Ascending aorta (tissue), 2 donors: Measurements from ENCODE around the gene SCYGR2. TPM values are rescaled to one million over a fixed set of nuclear protein-coding genes. Genes with fewer than 3 reads are reported as not detected.

ENCODE experiments used
- DNase-seq, 2 donors: peaks; one replicate each; pipeline ENCODE4 v3.0.0-alpha.2; 2019; ENCODE audit warnings: low spot score in 2 of 2
- H3K27ac ChIP-seq, 2 donors: fragments of 200-600 bp; sonication (generic); one replicate each; pipeline ENCODE4 v1.5.1; 2016 to 2017; ENCODE audit warnings: mild to moderate bottlenecking in 1 of 2
- H3K27me3 ChIP-seq: fragments of 200-600 bp; sonication (generic); one replicate; pipeline ENCODE4 v1.5.1; 2017
- H3K36me3 ChIP-seq, 2 donors: fragments of 200-600 bp; sonication (generic); one replicate each; pipeline ENCODE4 v1.5.1; 2016
- H3K4me1 ChIP-seq, 2 donors: fragments of 200-600 bp; sonication (generic); one replicate each; pipeline ENCODE4 v1.5.1; 2016 to 2017; ENCODE audit warnings: mild to moderate bottlenecking in 1 of 2
- H3K4me3 ChIP-seq, 2 donors: fragments of 200-600 bp; sonication (generic); one replicate each; pipeline ENCODE4 v1.5.1; 2016 to 2017; ENCODE audit warnings: mild to moderate bottlenecking in 1 of 2
- H3K9me3 ChIP-seq, 2 donors: fragments of 200-600 bp; sonication (generic); one replicate each; pipeline ENCODE4 v1.5.1; 2016
- intact Hi-C: fragments of 100-400 bp; cut with DNase I; formaldehyde crosslinking; loops from one replicate; pipeline ENCODE4 v1.15.1; 2023
- total RNA-seq: library from RNA; depleted of rRNA; stranded (reverse); fragments of >200 nt; gene quantifications from one replicate; pipeline ENCODE4 v1.1.0, GENCODE V29; 2016
- TF ChIP-seq, protein P1 (sequence below), 3 experiments: fragments of 200-600 bp in 2 of 3; fragments of 450-650 bp in 1 of 3; sonication (generic) in 2 of 3; IDR thresholded peaks; one replicate each; pipeline ENCODE4 v1.5.1; 2016 to 2019; ENCODE audit warnings: antibody characterized with exemption in 3 of 3, mild to moderate bottlenecking in 1 of 3, moderate library complexity in 1 of 3

Gene SCYGR2
- total RNA-seq, 1 donor from 2014 or later, result not detected

DNA sequence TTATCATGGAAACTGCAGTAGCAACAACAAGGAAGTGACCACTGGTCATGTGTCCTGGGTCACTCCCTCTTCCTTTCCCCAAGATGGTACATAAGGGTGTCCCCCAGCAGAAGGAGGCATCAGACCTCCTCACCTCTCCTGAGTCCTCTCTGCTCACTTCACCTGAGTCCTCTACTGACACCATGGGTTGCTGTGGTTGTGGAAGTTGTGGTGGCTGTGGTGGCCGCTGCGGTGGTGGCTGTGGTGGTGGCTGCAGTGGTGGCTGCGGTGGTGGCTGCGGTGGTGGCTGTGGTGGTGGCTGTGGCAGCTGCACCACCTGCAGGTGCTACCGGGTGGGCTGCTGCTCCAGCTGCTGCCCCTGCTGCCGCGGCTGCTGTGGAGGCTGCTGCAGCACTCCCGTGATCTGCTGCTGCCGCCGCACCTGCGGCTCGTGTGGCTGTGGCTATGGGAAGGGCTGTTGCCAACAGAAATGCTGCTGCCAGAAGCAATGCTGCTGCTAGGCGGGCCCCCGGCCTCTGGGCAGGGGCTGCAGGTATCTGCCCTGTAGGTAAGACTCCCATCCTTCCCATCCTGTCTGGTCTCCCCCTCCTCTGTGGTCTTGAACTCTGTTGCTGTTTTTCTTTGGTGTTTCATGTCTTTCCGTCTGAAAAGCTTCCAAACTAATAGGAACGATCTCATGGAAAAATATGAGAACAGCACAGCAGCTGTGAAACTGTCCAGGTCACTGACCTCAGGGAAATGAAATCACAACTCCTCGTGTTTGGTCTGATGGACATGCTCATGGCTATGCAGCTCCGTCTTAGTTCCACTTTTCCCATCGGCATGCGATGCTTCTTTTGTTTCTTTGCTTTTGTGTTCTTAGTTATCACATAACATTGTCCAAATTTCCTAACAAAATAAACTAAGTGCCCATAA lies 18.9 kb downstream of the SCYGR2 start, which contains the start of gene SCYGR4:
SCYGR4 (plus strand) TSS at position 183 of the 915 bp plus-strand sequence; CDS start at position 183, 0 bp downstream.
- no peaks in the 10 kb centered on the region for H3K4me1 ChIP-seq
- no peaks in the 10 kb centered on the region for H3K27me3 ChIP-seq
- TF ChIP-seq, protein P1, sequence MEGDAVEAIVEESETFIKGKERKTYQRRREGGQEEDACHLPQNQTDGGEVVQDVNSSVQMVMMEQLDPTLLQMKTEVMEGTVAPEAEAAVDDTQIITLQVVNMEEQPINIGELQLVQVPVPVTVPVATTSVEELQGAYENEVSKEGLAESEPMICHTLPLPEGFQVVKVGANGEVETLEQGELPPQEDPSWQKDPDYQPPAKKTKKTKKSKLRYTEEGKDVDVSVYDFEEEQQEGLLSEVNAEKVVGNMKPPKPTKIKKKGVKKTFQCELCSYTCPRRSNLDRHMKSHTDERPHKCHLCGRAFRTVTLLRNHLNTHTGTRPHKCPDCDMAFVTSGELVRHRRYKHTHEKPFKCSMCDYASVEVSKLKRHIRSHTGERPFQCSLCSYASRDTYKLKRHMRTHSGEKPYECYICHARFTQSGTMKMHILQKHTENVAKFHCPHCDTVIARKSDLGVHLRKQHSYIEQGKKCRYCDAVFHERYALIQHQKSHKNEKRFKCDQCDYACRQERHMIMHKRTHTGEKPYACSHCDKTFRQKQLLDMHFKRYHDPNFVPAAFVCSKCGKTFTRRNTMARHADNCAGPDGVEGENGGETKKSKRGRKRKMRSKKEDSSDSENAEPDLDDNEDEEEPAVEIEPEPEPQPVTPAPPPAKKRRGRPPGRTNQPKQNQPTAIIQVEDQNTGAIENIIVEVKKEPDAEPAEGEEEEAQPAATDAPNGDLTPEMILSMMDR (IDR thresholded peaks at IDR 0.05), result no peak
- no peak for DNase-seq
- no peak within 1 kb of the TSS for H3K27ac ChIP-seq
- intact Hi-C loops, result no loop called here
- no peak within 1 kb of the TSS for H3K4me3 ChIP-seq
- H3K36me3 ChIP-seq, result no peaks in the 10 kb centered on the region
- no peaks in the 10 kb centered on the region for H3K9me3 ChIP-seq

GRCh38 chr2:227623226-227623625 lies 24.5 kb downstream of the SCYGR2 start:
- intact Hi-C loops, result no loop called here

DNA sequence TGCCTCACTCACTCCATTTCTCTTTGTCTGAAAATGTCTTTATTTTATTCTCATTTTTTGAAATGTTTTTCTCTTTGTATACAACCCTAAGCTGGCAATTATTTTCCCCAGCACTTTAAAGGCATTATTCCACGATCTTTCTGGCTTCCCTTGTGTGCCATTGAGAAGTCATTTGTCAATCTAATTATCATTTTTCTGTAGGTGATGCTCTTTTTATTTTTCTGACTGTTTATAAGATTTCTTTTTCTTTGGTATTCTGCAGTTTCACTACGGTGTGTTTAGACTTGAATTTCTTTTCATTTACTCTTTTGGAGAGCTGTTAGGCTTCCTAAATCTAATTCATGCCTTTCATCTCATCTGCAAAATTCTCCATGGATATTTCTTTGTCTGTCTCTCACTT lies 26.7 kb downstream of the SCYGR2 start:
- H3K27ac ChIP-seq, result no peak overlapping the region
- TF ChIP-seq, protein P1 (IDR thresholded peaks at IDR 0.05), result no peak
- H3K9me3 ChIP-seq, result no peaks in the 10 kb centered on the region
- intact Hi-C loops, result no loop called here
- H3K36me3 ChIP-seq, result no peaks in the 10 kb centered on the region
- H3K27me3 ChIP-seq, result no peaks in the 10 kb centered on the region
- no peaks in the 10 kb centered on the region for H3K4me1 ChIP-seq
- no peak overlapping the region for H3K4me3 ChIP-seq
- no peak for DNase-seq

More at GRCh38 chr2:227623226-227623625, 24.5 kb downstream of the SCYGR2 start:
- no peaks in the 10 kb centered on the region for H3K36me3 ChIP-seq
- DNase-seq, result no peak
- no peaks in the 10 kb centered on the region for H3K9me3 ChIP-seq
- no peaks in the 10 kb centered on the region for H3K4me1 ChIP-seq
- H3K4me3 ChIP-seq, result no peak overlapping the region
- H3K27ac ChIP-seq, result no peak overlapping the region
- TF ChIP-seq, protein P1 (IDR thresholded peaks at IDR 0.05), result no peak
- H3K27me3 ChIP-seq, result no peaks in the 10 kb centered on the region

DNA sequence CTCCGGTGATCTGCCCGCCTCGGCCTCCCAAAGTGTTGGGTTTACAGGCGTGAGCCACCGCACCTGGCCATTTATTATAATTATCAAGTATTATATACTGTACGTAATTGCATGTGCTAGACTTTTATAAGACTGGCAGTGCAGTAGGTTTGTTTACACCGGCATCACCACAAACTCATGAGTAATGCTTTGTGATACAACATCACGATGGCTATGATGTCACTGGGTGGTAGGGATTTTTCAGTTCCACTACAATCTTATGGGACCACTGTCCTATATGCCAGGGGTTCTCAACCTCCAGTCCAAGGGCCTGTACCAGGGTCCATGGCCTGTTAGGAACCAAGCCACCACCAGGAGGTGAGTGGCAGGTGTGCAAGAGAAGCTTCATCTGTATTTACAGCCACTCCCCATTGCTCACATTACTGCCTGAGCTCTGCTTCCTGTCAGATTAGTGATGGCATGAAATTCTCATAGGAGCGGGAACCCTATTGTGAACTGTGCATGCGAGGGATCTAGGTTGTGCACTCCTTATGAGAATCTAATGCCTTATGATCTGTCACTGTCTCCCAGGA lies 28.0 kb downstream of the SCYGR2 start:
- Histone ChIP-seq H3K4me1 (no peaks in the 10 kb centered on the region), H3K27ac (no peak overlapping the region), H3K9me3 (no peaks in the 10 kb centered on the region), H3K27me3 (no peaks in the 10 kb centered on the region), H3K4me3 (no peak overlapping the region), H3K36me3 (no peaks in the 10 kb centered on the region)
- TF ChIP-seq, protein P1 (IDR thresholded peaks at IDR 0.05), result no peak
- no peak for DNase-seq
- intact Hi-C loops, result no loop called here

DNA sequence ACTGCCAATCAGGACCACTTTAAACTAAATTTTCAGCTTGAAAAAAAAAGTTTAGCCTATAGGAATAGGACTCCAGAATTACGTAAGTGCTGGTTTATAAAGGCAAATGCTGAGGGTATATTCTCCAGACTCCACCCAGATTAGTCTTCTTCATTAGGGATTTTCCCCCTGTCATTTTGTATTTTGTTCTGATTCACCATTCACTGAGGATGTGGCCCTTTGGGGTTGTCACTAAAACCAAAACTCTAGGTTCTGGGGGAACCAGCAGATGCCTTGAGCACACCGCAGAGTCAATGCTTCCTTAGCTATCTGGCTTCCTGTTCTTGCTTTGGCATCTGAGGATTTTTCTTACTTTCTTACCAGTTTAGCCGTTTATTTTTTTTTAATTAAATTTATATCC lies 29.1 kb downstream of the SCYGR2 start:
- TF ChIP-seq, protein P1 (IDR thresholded peaks at IDR 0.05), result no peak
- no peak overlapping the region for H3K27ac ChIP-seq
- no peaks in the 10 kb centered on the region for H3K9me3 ChIP-seq
- intact Hi-C loops, result no loop called here
- H3K4me3 ChIP-seq, result no peak overlapping the region
- H3K36me3 ChIP-seq, result no peaks in the 10 kb centered on the region
- DNase-seq, result no peak
- no peaks in the 10 kb centered on the region for H3K4me1 ChIP-seq
- no peaks in the 10 kb centered on the region for H3K27me3 ChIP-seq
